Ectodermal cell (in vitro differentiated cells): ENCODE results near the gene ZC3HAV1L.

Source experiments
- H3K27ac ChIP-seq: 2 replicates; pipeline ENCODE4 v1.7.0; 2013; ENCODE audit warnings: mild to moderate bottlenecking, low read depth, low read length; ENCODE audit not compliant: insufficient read depth, poor library complexity, severe bottlenecking
- H3K27me3 ChIP-seq: 2 replicates; pipeline ENCODE4 v1.7.0; 2013; ENCODE audit warnings: mild to moderate bottlenecking, low read length; ENCODE audit not compliant: insufficient read depth, control insufficient read depth, poor library complexity, severe bottlenecking
- H3K36me3 ChIP-seq: one replicate; pipeline ENCODE4 v1.7.0; 2013; ENCODE audit warnings: low read length; ENCODE audit not compliant: control insufficient read depth, insufficient read depth
- H3K4me1 ChIP-seq: one replicate; pipeline ENCODE4 v1.7.0; 2013; ENCODE audit warnings: low read length; ENCODE audit not compliant: control insufficient read depth, insufficient read depth
- H3K4me3 ChIP-seq: 2 replicates; pipeline ENCODE4 v1.7.0; 2013; ENCODE audit warnings: low read depth, low read length, control low read depth; ENCODE audit not compliant: insufficient read depth
- H3K9me3 ChIP-seq: 2 replicates; pipeline ENCODE4 v1.7.0; 2013; ENCODE audit warnings: mild to moderate bottlenecking, low read length, moderate library complexity; ENCODE audit not compliant: control insufficient read depth
- WGBS, 2 experiments: methylation state at CpG; one replicate each; pipeline ENCODE4 v1.1.7; 2013; ENCODE audit warnings: missing lambda C conversion rate in 2 of 2; 5-methylcytosine and 5-hydroxymethylcytosine counted together

The ZC3HAV1L gene

GRCh38 chr7:139075031-139075652, 39.3 kb upstream of the ZC3HAV1L start:
- H3K27ac ChIP-seq: no peak overlapping the region
- WGBS, 2 experiments: 51 to 52% methylated on average over 8 to 9 of the region's 9 CpGs
- H3K27me3 ChIP-seq: no peaks in the 10 kb centered on the region
- no peaks in the 10 kb centered on the region for H3K4me1 ChIP-seq
- H3K36me3 ChIP-seq: no peaks in the 10 kb centered on the region
- no peaks in the 10 kb centered on the region for H3K9me3 ChIP-seq
- H3K4me3 ChIP-seq: no peak overlapping the region

GRCh38 chr7:139072796-139073195, 37.0 kb upstream of the ZC3HAV1L start:
- H3K27me3 ChIP-seq: no peaks in the 10 kb centered on the region
- H3K4me3 ChIP-seq: no peak overlapping the region
- no peaks in the 10 kb centered on the region for H3K36me3 ChIP-seq
- 87 to 89% methylated on average over 8 of the region's 8 CpGs for WGBS, 2 experiments
- H3K4me1 ChIP-seq: no peaks in the 10 kb centered on the region
- H3K27ac ChIP-seq: no peak overlapping the region
- H3K9me3 ChIP-seq: no peaks in the 10 kb centered on the region

DNA sequence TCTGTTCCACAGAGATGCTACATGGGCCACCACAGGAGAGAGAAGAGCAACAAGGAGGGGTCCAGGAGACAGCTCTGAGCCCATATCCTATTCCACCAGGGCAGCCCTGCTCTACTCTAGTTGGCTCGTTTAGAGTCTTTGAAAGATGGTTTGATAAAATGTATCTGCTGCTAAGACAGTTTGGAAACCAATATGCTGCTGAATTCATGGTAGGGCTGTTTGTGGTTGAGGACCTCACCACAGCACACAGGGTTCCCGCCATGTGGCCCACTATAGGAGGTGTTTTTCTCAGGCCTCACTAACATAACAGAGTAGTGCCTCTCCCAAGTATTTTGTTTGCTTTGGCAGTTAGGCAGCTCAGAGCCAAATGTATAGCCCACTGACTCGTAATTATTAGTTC, 35.8 kb upstream of the ZC3HAV1L start:
- Histone ChIP-seq H3K27ac (no peak overlapping the region), H3K4me3 (no peak overlapping the region), H3K36me3 (no peaks in the 10 kb centered on the region), H3K9me3 (no peaks in the 10 kb centered on the region), H3K27me3 (no peaks in the 10 kb centered on the region), H3K4me1 (no peaks in the 10 kb centered on the region)
- WGBS, 2 experiments: 92 to 97% methylated on average over 3 of the region's 3 CpGs

DNA sequence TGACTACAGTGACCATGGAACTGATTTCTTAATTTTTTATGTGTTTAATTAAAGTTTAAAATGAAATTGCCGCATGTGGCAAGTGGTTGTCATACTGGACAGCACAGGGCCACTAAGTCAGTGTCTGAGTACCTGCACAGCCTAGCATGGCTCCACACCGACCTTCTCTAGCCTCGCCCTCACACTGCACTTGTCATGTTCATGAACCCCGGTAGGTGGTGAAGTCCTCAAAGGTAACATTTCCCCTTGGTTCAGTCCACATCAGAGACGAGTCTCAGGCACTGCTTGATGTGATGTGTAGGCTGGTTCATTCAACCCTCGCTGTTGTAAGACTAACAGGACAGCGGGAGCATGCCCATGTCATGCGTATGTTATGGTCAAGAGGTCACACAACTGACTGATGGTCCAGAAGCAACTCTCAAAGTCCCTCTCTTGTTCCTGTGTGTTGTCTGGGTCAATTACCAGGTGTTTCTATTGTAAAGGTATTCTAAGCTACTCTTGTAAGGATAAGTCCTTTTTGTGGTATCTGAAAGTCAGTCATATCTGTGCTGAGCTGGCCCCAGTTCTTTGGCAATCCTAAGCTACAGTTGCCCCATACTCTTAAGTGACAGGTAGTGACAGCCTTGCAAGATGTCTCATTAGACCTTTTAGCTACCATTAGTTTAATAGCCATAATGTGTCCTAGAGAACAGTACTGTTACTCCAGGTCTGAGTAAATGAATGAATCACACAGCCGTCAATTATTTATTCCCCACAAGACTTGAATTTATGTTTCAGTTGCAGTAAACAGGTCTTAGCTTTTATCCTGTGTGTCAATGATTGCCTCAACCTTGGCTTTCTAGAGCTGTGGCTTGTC, 32.9 kb upstream of the ZC3HAV1L start:
- no peak overlapping the region for H3K4me3 ChIP-seq
- 94 to 96% methylated on average over 9 of the region's 9 CpGs for WGBS, 2 experiments
- H3K27ac ChIP-seq: no peak overlapping the region
- H3K27me3 ChIP-seq: no peaks in the 10 kb centered on the region
- no peaks in the 10 kb centered on the region for H3K36me3 ChIP-seq
- H3K4me1 ChIP-seq: no peaks in the 10 kb centered on the region
- H3K9me3 ChIP-seq: no peaks in the 10 kb centered on the region

DNA sequence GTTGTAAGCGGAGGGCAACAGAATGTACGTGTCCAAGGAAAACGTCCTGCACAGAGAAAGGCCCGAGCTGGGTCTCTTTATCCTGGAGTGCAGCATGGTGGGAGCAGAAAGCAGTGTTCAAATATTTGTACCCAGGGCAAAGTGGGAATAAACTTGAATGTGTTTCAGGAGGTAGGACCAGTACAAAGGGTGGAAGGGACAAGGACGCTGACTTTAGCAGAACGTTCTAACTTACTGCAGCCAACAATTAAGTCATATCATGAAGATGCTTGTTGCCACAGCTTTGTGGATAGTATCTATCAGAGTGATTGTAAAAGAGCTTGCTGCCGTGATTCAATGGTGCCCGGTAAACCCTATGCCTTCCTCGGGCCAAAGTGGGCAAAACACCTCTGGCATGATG, 30.5 kb upstream of the ZC3HAV1L start:
- Histone ChIP-seq H3K27me3 (no peaks in the 10 kb centered on the region), H3K4me1 (no peaks in the 10 kb centered on the region), H3K9me3 (no peaks in the 10 kb centered on the region), H3K36me3 (no peaks in the 10 kb centered on the region), H3K27ac (no peak overlapping the region), H3K4me3 (no peak overlapping the region)
- 93 to 94% methylated on average over 9 of the region's 9 CpGs for WGBS, 2 experiments

DNA sequence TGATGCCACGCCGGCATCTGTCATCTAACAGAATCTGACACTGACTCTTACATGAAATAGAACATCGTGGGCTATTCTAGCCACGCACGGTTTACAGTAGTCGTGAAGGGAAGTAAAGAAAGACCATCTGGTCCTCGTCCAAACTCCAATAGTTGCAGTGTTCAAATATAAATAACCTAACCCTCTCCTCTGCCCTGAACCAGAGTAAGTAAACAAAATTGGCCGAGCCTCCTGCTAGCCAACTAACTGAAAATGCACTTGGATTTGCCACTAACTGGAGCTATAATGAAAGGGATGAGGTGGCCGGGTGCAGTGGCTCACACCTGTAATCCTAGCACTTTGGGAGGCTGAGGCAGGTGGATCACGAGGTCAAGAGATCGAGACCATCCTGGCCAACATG, 29.5 kb upstream of the ZC3HAV1L start:
- no peaks in the 10 kb centered on the region for H3K36me3 ChIP-seq
- H3K4me3 ChIP-seq: no peak overlapping the region
- 95 to 96% methylated on average over 11 of the region's 11 CpGs for WGBS, 2 experiments
- no peaks in the 10 kb centered on the region for H3K9me3 ChIP-seq
- H3K27ac ChIP-seq: no peak overlapping the region
- H3K4me1 ChIP-seq: no peaks in the 10 kb centered on the region
- H3K27me3 ChIP-seq: no peaks in the 10 kb centered on the region

- 89 to 97% methylated on average over 4 to 5 of the region's 5 CpGs for WGBS, 2 experiments
- no peak overlapping the region for H3K4me3 ChIP-seq
- no peaks in the 10 kb centered on the region for H3K4me1 ChIP-seq
- no peaks in the 10 kb centered on the region for H3K9me3 ChIP-seq
- no peaks in the 10 kb centered on the region for H3K27me3 ChIP-seq
- no peak overlapping the region for H3K27ac ChIP-seq
- H3K36me3 ChIP-seq: no peaks in the 10 kb centered on the region
Observed at GRCh38 chr7:139061416-139061815, 25.6 kb upstream of the ZC3HAV1L start.

DNA sequence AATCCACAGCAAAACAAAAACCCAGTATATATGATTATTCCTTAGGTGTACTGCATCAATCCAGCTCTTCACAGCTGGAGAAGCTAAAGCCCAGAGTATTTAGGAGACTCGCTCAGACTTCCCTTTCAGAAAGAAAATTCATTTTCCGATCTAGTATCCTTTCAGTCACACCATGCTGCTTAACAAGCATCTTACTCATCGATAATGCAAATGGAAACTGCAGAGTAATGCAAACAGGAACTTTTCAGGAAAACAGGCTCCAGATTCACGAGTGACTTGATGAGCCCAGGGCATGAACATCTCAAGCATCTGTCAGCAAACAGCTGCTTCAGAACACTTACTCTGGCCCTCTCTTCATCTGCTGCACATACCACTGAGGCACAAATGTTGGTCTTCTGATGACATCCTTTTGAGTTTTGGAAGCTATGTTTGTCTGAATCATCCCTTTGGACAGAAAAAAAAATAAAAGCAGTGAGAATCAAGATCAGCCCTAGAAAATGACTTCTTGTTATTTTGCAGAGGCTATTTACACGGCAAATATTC, 24.9 kb upstream of the ZC3HAV1L start:
- Histone ChIP-seq H3K27ac (no peak overlapping the region), H3K4me3 (no peak overlapping the region), H3K36me3 (no peaks in the 10 kb centered on the region), H3K9me3 (no peaks in the 10 kb centered on the region), H3K27me3 (no peaks in the 10 kb centered on the region), H3K4me1 (no peaks in the 10 kb centered on the region)
- WGBS, 2 experiments: 94% methylated on average over 5 of the region's 5 CpGs

DNA sequence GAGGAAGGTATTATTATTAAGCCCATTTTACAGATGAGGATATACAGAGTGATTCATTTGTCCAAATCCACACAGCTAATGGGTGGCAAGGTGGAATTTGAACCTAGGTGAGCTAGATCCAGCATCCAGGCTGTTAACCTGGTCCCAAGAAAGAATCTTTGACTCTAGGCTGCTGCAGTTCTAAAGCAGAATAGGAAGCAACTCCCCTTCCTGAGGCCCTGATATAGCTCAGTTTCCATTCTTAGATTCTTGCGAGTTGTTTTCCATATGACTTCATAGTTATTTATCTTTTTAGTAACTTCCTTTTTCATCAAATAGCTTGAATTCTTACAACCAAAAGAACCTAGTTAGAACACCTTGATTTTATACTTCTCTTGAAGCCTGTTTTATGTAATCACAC, 24.1 kb upstream of the ZC3HAV1L start:
- H3K9me3 ChIP-seq: no peaks in the 10 kb centered on the region
- no peaks in the 10 kb centered on the region for H3K27me3 ChIP-seq
- WGBS, 2 experiments: 88 to 100% methylated on average over 1 of the region's 1 CpG
- H3K4me1 ChIP-seq: no peaks in the 10 kb centered on the region
- H3K4me3 ChIP-seq: no peak overlapping the region
- no peak overlapping the region for H3K27ac ChIP-seq
- H3K36me3 ChIP-seq: no peaks in the 10 kb centered on the region

DNA sequence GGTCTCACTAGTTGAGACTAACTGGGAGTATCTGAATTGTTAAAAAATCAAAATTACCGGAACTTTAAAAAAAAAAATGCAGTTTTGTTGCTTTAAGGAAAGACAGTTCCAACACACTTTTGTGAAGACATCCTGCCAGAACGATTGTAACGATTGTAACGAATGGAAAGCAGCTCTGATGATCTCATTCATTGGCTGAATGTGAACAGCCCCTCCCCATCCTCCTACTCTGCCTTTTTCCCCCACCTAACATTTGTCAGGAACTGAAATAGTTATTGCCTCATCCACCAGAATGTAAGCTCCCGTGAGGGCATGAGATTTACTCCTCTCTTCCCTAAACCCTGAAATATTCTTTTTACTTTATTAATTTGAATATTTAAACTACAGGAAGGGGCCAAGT, 23.1 kb upstream of the ZC3HAV1L start:
- Histone ChIP-seq H3K36me3 (no peaks in the 10 kb centered on the region), H3K27me3 (no peaks in the 10 kb centered on the region), H3K27ac (no peak overlapping the region), H3K9me3 (no peaks in the 10 kb centered on the region), H3K4me1 (no peaks in the 10 kb centered on the region), H3K4me3 (no peak overlapping the region)
- WGBS, 2 experiments: 86 to 91% methylated on average over 4 to 5 of the region's 5 CpGs
